Measurements from ENCODE around the gene ATP6AP2. TPM values are rescaled to one million over a fixed set of nuclear protein-coding genes. Genes with fewer than 3 reads are reported as not detected.

Gene ATP6AP2
- total and polyA plus RNA-seq, 9 of the 15 experiments (the other 6 are each of a cell fraction or from before 2014, with no cell fraction given): 23.3 to 131 (median 41.9) TPM

GRCh38 chrX:40571600-40571999, 9.2 kb upstream of the ATP6AP2 start (continued):
- TF ChIP-seq PATZ1 (CRISPR knock-in tag; IDR thresholded peaks at IDR 0.05; ENCODE audit: borderline replicate concordance) (peak; percentile 82; the same call in 1 of the 2 replicates), ATF1 (CRISPR knock-in tag; IDR thresholded peaks at IDR 0.05) (no peak), ATF1 (tag; IDR thresholded peaks at IDR 0.05) (peak; percentile 75; the same call in 1 of the 2 replicates), ZNF121 (CRISPR knock-in tag; conservative IDR thresholded peaks at IDR 0.05) (no peak), PURB (CRISPR knock-in tag; IDR thresholded peaks at IDR 0.05; ENCODE audit: low read depth) (no peak), ELF1 (tag; IDR thresholded peaks at IDR 0.05) (no peak), JUN (IDR thresholded peaks at IDR 0.05; ENCODE audit: borderline replicate concordance, low read depth, low read length) (no peak), JUN (CRISPR knock-in tag; IDR thresholded peaks at IDR 0.05; ENCODE audit: borderline replicate concordance) (no peak), PCBP1 (IDR thresholded peaks at IDR 0.05; ENCODE audit: low read depth, low read length, poor library complexity, severe bottlenecking) (no peak), HMG20B (CRISPR knock-in tag; IDR thresholded peaks at IDR 0.05) (no peak), NONO (IDR thresholded peaks at IDR 0.05; ENCODE audit: low read depth in 2 of 2, low read length in 1 of 2) (no peak)
- TF ChIP-seq, protein P1, sequence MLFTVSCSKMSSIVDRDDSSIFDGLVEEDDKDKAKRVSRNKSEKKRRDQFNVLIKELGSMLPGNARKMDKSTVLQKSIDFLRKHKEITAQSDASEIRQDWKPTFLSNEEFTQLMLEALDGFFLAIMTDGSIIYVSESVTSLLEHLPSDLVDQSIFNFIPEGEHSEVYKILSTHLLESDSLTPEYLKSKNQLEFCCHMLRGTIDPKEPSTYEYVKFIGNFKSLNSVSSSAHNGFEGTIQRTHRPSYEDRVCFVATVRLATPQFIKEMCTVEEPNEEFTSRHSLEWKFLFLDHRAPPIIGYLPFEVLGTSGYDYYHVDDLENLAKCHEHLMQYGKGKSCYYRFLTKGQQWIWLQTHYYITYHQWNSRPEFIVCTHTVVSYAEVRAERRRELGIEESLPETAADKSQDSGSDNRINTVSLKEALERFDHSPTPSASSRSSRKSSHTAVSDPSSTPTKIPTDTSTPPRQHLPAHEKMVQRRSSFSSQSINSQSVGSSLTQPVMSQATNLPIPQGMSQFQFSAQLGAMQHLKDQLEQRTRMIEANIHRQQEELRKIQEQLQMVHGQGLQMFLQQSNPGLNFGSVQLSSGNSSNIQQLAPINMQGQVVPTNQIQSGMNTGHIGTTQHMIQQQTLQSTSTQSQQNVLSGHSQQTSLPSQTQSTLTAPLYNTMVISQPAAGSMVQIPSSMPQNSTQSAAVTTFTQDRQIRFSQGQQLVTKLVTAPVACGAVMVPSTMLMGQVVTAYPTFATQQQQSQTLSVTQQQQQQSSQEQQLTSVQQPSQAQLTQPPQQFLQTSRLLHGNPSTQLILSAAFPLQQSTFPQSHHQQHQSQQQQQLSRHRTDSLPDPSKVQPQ (CRISPR knock-in tag; IDR thresholded peaks at IDR 0.05; ENCODE audit: borderline replicate concordance): no peak
- TF ChIP-seq, protein P2, sequence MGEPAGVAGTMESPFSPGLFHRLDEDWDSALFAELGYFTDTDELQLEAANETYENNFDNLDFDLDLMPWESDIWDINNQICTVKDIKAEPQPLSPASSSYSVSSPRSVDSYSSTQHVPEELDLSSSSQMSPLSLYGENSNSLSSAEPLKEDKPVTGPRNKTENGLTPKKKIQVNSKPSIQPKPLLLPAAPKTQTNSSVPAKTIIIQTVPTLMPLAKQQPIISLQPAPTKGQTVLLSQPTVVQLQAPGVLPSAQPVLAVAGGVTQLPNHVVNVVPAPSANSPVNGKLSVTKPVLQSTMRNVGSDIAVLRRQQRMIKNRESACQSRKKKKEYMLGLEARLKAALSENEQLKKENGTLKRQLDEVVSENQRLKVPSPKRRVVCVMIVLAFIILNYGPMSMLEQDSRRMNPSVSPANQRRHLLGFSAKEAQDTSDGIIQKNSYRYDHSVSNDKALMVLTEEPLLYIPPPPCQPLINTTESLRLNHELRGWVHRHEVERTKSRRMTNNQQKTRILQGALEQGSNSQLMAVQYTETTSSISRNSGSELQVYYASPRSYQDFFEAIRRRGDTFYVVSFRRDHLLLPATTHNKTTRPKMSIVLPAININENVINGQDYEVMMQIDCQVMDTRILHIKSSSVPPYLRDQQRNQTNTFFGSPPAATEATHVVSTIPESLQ (CRISPR knock-in tag; IDR thresholded peaks at IDR 0.05): no peak
- TF ChIP-seq, protein P3, sequence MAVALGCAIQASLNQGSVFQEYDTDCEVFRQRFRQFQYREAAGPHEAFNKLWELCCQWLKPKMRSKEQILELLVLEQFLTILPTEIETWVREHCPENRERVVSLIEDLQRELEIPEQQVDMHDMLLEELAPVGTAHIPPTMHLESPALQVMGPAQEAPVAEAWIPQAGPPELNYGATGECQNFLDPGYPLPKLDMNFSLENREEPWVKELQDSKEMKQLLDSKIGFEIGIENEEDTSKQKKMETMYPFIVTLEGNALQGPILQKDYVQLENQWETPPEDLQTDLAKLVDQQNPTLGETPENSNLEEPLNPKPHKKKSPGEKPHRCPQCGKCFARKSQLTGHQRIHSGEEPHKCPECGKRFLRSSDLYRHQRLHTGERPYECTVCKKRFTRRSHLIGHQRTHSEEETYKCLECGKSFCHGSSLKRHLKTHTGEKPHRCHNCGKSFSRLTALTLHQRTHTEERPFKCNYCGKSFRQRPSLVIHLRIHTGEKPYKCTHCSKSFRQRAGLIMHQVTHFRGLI (CRISPR knock-in tag; IDR thresholded peaks at IDR 0.05): peak; percentile 89
- TF ChIP-seq, protein P4, sequence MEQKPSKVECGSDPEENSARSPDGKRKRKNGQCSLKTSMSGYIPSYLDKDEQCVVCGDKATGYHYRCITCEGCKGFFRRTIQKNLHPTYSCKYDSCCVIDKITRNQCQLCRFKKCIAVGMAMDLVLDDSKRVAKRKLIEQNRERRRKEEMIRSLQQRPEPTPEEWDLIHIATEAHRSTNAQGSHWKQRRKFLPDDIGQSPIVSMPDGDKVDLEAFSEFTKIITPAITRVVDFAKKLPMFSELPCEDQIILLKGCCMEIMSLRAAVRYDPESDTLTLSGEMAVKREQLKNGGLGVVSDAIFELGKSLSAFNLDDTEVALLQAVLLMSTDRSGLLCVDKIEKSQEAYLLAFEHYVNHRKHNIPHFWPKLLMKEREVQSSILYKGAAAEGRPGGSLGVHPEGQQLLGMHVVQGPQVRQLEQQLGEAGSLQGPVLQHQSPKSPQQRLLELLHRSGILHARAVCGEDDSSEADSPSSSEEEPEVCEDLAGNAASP (IDR thresholded peaks at IDR 0.05): no peak
